SHP77 treated with DMSO at 0.1 percent for 48 hours (cell line): ENCODE data around the gene HOXC10.

Experiments
- DNase-seq: peaks from one replicate; lab custom pipeline; 2025; lab: John Stamatoyannopoulos, UW

The HOXC10 gene

DNA sequence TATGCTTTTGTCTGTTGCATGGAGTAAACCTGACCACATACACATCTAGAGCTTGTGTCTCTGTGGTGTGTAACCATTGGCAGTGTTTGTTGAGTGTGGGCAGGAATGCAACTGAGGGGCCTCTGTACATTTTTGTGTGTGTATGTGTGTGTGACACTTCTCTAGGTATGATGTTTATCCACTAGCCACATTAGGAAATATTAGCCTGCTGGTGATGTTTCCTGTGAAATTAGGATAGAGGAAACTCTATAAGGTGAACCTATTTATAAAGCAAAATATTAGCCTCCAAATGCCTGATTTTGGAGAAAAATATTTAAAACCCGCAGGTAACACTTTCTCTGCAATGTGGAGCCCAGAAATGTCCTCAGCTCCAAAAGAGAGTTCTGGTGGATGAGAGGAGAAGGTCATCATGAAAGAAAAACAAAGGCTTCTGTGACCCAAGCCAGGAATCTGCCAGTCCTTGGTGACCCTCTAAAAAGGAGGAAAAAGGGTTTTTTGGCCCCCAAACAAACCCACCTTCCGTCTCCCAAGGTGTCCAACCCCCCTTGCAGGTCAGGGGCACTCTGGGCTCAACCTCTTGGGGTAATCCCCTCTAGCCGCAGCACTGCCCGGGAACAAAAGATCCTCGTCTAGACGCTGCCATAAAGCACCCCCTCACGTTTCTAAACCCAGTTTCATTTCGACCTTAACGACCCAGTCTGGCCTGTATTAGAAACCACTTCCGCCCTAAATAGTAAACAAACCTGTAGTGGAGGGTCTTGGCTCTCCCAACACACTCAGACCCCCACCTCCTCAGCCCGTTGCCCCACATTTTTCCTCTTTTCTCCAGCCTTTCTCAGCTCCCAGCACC, 7.1 kb upstream of the HOXC10 start:
- DNase-seq, result no peak

DNA sequence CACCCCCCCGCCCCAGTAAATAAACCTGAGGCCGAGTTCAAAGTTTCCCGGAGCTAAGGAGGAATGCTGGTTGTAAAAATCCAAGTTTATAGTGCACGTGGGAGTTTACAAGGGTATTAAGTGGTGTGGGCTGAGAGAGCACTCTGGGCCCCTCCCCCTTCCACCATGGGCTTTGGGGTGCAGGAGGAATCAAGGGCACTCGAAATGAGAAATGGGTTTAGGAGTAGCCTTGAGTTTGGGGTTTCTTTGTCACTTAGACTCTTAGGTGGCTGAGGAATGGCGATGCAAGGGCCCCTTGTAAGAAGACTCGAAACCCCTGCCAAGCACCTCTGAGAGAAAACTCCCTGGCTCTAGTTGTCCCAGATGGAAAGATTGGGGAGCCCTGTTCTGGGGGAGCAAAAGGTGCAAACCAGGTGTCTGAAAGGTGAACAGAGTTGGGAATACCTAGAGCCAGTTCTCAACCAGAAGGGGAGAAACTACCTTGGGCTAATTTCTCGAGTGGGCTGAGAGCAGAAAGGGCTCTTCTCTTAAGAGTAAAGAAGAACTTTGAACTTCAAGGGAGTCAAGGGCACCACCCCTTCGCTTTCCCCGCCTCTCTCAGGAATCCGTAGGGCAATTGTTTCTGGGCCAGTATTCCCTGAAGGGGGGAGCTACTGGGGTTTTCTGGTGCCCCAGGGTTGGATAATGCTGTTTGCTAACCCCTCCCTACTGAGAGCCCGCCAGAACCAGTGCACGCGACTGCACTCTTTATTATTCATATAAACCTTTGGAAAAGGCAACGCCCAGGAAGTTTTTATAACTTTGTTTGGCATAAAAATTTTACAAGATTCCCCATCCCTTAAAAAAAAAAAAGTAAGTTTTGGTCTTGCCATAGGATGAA, 6.2 kb upstream of the HOXC10 start:
- DNase-seq, result no peak

DNA sequence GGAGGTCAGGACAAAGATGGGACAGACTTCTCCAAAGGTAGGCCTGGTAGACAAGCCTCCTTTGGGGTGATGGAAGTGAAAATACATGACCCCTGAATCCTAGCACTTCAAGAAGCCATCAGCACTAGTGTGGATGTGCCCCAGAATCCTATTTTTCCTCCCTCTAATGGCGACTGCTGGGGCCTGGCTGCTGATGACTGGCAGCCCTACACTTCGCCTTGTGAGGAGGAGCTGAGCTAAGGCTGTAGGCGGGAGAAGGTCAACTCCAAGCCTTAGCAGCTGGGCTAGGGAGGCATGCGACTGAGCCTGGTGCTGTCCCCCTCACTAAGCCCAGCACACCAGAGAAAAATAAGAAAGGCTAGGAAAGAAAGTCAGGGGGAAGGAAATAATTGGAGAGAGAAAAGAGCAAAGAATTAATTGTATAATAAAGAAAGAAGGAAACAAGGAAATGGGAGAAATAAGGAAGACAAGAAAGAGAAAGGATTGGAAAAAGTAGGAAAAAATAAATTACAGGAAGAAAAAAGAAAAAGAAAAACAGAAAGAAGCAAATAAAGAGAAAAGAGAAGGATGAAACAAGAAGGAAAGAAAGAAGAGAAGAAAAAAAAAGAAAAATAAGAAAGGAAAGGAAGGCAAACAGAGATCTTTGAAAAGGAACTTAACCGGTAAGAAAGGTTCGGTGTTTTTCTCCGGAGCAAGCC, 4.7 kb upstream of the HOXC10 start:
- no peak for DNase-seq

DNA sequence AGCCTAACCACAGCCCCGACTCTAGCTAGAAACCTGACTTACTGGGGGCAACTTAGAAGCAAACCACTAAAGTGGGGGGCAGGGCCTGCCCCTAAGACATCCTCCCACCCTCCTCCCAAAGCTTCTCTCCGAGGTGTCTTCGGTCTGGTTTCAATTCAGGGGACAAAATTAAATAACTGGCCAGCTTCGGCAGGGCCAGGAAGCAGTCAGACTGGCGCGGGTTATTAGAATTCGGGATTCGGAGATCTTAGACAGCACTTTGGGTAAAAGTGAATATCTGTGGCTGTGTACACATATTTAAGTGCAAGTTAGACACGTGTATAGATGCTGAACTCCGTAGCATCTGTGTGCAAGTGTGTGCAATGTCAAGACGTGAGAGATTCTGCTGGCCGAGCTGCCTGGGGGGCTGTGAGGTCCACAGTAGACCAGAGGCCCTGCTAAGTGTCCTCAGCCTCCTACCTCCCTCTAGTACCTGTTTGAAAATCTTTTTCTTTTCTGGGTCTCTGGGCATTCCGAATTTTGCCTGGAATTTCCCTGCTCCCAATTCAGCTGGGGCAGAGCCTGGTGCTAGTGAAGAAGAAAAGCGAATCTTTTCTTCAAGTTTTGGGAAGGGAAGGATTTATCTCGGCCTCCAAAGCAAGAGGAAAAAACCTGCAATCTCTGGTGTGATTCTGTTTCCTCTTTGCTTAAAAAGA, 4.0 kb upstream of the HOXC10 start:
- DNase-seq, result no peak

DNA sequence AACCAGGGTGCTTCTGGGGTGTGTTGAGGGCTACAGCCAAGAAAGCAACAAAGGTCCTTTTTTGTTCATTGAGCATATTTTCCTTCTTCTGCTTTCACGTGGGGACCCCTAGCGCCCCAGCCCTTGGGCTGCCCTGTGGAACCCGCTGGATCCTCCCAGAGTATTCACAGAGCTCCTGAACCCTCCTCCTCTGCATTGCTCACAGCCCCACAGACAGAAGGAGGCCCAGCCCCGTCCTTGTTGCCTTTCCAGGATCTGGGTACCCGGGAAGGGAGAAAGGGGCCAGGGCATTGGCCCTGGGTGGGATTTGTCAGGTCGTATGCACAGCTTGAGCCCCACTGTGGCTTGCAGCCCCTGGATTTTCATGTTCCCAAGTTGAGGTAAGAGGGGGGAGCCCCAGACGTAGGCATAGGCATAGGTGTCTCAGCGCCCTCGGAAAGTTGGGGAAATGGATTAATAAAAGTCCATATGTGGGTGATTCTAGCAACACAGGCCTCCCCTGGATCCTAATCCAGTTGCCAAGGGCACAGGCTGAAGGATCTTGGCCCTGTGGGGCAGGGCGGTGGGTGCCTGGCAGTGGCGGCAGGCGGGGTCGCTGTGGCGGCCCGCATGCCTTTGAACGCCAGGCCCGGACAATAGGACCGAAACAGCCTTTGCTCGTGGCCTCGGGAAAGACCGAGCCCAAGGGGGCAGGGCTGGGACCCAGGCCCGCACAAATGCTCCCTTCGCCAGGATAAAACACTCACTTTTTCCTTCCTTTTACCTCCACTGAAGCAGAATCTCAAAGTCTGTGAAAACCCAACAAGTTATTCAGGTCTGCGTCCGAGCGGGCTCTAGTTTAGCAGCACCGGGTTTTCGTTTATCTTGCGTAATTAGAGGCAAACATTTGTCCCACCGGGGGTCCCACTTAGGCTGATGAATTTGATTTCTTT, 3.0 kb upstream of the HOXC10 start:
- no peak for DNase-seq

DNA sequence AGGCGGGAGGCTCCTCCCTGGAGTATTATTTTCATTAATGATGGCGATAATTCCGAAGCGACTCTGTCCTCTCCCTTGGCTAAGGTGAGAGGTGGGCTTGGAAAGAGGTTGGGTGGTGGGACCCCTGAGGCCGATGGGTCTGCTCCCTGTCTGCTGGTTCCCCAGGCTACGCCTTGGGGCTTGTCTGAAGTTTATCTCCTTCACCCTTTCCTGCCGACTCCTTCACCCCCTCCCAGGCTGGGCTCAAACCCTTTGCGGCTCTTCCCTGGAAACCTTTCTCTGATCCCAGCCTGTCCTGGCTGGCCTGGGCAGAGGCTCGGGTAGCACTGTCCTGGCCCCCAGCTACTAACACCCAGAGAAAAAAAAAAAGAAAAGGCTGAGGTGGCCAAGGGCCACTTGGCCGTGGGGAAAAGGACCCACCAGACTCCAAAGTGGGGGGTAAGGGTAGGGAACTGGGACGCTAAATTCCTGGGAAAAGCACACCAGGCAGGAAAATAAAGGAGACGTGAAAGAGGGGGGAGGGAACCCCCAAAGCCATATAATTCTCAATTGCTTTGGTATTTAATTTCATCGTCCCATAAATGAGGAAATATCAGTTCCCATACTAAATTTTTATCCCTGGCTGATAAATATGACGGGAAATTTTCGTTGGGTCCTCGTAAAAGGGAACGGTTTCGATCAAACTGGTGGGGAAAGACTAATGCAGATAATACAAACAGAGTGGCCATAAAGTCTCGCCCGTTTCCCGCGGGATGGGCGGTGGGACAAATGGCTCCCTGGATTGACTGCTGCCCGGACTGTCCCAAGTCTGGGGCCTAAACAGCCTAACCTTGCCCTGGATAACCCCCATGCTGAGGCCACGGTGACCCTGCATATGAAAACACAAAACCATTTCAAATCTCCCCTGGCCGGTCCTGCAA, 2.0 kb upstream of the HOXC10 start:
- DNase-seq, result no peak

DNA sequence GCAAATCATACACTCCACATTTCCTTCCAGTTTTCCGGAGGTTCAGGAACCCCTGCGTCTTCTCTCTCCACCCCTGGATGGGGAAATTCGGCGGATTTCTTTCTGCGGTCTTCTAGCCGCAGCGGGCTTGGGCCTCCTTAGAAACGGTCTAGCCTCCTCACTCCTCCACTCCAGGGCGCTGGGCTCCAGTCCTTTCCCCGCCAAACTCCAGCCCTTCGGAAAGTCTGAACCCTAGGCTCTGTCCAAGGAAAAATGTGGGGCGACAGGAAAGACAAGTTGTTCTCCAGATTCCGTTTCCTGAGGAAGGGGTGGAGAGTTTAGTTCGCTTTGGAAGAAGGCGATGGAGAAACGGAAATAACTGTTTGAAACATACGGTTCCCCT, 1.4 kb upstream of the HOXC10 start:
- no peak for DNase-seq

DNA sequence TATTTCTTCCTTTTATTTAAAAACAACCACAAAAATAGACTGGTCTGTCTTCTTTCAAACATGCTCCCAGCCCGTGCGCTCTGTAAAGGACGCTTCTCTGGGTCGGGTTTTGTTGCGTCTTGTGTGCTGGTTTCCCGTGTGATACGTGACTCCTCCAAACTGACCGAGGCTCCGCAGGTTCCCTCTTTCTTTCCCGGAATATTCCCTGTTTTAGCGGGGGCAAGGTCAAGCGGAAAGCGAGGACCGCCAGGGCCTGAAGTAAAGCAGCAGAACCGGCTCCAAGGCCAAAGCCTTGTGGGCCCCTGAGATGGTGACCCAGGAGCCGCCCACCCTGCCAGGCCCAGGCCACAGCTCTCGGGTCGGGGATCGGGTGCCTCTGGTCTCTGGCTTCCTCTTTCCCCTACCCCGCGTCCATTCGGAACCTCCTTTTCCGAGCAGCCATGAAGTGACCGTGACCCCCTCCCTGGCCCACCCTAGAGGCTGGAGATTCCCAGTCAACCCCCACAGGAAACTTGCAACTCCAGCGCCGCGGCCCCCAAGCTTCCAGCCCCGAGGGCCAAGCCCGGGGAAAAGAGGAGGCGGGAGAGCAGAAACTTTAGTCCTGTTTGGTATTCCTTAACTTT, 885 bp upstream of the HOXC10 start:
- DNase-seq, result no peak

DNA sequence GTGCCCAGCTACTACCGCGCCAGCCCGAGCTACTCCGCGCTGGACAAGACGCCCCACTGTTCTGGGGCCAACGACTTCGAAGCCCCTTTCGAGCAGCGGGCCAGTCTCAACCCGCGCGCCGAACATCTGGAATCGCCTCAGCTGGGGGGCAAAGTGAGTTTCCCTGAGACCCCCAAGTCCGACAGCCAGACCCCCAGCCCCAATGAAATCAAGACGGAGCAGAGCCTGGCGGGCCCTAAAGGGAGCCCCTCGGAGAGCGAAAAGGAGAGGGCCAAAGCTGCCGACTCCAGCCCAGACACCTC, 697 bp downstream of the HOXC10 start:
- no peak for DNase-seq

DNA sequence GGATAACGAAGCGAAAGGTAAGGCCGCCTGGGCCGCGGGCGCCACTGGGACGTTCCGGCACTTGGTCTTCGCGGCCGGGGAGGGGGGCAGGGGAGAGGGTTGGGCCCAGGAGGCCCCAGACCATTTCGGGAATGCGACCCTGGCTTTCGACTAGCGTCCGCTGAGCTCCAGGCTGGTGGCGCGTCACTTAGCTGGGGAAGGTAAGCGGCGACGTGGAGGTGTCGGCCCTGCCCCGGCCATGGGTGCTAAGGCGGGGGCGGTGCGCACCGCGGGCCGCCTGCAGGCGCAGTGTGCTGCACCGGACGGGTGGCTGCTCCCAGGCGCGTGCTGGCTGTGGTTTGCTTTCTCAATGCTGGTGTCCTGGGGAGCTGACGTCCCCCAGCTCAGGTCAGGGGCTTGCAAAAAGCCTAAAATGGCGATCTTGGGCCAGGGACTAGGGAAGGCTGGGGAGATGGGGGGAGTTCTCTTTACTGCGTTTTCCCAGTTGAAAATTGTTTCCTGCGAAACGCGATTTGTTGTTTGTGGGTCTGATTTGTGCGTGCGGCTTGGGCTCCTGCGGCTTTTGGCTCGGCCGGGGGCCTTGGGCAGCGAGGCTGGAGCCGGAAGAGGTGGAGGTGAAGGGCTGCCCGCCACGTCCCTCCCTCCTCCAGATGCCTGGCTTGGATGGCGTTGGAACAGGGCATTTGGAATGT, 1.2 kb downstream of the HOXC10 start:
- DNase-seq, result no peak

DNA sequence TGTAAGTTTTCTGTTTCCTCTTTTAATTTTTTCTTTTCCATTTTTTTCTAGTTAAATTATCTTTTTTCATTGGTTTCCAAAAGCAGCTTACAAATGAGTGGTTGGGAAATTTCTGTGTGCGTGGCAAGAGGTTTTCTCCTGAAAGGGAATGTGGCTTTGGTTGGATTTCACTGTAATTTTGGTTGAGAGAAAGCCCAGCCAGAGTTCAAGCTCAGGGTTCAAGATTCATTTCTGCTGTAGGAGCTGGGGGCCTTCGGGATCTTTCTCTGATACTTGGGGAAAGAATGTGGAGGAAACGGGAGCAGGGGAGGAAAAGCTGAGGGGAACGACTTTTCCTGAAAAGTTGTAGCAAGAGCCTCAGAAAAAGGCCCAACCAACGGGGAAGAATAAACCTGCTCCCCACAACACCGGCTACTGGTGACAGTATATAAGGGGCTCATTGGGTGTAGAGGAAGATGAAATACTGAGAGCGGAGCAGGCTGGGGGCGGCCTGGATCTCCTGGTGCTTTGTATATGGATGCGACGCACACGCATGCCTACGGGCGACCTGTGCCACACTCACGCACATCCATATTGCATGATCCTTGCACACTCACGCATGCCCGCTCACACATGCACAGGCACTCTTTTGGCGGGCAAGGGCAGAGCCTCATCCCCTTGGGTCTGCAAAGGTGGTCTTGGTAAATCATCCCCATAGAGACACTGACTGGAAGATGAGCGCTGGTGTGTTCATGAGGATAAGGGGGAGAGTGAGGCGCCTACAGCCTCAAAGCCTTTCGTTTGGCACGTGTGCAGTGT, 1.9 kb downstream of the HOXC10 start:
- DNase-seq, result no peak

DNA sequence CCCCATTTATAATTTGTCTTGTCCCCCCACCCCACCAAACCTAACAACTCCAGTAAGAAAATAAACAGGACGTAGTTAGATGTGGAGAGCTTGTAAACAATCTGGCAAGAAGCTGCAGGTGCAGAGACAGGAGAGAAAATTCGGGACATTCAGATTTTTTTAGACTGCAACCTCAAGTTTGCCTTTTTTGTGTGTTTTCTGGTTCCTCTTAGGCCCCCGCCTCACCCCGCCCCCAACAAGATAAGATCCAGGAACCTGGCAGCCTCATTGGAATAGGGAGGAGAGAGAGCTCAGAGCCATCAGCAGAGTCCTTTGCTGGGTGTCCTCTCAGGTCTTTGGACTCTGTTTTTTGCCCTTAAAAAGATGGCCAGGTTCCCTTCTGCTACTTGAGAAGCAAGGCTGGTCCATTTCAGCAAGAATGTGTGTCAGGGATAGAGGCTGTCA, 2.9 kb downstream of the HOXC10 start:
- no peak for DNase-seq

DNA sequence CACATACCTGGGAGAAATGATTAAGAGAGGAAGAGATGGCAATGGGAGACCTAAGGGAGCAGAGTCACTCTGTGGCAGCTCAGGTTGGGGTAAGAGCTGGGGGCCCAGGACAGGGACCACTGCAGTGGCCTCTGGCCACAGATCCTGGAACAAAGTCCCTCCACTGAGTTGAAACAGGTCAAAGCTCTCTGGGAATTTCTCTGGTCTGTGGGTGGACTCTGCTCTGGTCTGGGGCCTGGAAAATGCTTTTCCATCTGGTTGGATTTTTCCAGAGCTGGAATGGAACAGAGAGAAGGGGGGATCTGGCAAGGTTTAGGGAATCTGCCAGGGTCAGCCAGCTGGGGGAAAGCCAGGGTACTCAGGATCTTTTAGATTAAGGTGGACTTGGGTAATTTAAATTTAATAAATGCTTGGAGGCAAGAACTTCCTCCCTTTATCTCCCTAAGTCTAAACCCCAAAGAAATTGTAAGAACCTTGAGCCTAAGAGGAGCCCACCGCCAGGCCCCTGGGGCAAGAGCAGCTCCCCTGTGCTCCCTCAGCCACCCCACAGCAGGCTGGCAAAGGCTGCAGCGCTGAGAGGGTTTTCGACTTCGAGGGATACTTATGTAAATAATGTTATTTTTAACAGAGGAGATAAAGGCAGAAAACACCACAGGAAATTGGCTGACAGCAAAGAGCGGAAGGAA, 3.7 kb downstream of the HOXC10 start:
- no peak for DNase-seq

DNA sequence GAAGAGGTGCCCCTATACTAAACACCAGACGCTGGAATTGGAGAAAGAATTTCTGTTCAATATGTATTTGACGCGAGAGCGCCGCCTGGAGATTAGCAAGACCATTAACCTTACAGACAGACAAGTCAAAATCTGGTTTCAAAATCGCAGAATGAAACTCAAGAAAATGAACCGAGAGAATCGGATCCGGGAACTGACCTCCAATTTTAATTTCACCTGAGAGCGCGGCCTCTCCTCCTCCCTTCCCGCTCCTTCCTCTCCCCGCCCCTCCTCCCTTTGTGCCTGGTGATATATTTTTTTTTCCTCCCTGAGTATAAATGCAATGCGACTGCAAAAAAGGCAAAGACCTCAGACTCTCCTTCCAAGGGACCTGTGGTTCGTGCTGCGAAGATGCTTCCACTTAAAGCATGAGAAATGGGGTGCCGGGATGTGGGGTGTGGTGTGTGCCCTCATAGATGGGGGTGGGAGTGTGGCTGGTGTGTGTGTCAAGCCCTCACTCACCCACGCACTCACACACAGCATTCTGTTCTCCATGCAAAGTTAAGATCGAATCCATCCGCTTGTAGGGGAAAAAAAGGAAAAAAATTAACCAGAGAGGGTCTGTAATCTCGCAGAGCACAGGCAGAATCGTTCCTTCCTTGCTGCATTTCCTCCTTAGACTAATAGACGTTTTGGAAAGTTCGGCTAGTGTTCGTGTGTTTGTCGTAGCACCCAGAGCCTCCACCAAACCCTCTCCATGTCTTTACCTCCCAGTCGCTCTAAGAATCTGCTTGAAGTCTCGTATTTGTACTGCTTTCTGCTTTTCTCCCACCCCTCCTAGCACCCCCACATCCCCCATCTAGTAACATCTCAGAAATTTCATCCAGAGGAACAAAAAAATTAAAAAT, 4.5 kb downstream of the HOXC10 start:
- no peak for DNase-seq

DNA sequence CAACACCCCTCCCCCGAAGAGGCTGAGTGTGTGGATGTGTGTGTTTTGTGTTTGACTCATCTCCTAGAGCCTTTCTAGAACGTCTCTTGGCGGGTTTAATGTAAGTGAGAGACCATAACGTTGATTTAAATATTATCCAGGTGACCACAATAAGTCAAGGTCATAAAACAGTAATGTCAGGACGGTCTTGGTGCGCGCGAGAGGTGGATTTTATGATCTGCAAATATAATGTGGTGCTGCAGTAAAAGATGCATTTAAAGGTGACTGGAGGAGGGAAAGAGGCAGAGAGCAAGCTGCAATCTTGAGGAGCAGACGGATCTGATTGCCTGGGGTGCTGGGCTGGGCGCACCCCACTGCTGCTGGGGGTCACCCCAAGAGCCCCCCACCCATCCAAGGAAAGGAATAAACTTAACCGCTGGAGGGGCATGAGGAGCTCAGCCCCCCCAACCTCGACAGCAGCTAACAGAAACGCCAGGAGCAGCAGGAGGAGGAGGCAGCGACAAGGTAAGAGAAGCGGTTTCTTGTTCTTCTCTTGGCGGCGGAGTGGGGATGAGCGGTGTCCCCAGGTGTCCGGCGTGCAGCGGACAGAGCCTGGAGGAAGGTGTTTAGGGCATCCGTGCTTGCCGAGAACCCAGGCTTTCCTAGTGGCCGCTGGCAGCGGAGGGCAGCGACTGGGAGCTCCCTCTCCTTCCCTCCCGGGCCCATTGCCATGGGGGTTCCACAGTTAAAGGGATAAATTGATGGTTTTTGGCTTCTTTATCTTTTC, 5.5 kb downstream of the HOXC10 start:
- no peak for DNase-seq

DNA sequence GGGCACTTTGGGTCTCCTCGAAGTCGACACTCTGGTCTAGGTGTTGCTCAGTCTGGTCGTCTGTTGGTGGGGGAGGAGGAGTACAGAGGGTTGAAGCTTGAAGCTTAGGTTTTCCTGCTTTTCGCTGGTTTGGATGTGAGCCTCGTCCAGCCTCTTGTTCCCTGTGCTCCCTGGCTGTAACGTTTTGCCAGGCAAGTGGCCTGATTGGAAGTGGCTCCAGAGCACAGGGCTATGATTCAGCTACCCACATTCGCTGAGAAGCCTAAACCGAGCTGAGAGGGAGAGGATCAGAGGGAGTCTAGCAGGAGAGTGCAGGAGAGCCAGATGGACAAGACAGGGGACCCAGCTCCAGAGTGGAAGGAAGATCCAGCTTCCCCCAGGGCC, 6.1 kb downstream of the HOXC10 start:
- no peak for DNase-seq
